ENCODE results near the gene MYCN.

MYCN gene

DNA sequence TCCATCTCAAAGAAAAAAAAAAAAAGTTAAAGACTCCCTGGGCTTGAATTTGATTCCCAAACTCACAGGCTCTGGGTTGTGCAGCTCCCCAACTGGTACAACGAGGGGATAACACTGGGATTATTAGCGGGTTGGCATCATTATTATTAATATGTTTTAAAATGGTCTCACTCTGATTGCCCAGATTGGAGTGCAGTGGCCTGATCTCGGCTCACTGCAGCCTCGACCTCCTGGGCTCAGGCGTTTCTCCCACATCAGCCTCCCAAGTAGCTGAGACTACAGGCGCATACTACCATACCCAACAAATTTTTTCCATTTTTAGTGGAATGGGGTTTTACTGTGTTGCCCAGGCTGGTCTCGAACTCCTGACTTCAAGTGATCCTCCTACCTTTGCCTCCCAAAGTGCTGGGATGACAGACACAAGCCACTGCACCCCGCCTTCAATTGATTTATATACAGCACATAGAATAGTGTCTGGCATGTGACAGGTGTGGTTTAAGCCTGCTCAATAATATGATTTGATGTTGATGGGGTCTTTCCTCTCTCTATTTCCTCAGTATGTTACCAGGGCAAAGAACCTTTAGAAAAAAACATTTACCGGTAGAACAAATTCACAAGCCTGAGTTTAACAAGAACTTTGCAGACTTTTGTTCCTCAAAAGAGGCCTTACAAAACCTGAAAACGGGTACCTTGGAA lies 12.2 kb downstream of the MYCN start:
- no peaks in the 10 kb centered on the region for H3F3A ChIP-seq (ENCODE audit: insufficient read depth, low read length)
- H3K4me1 ChIP-seq (ENCODE audit: insufficient read depth, low read length, severe bottlenecking) = no peaks in the 10 kb centered on the region
- H3K27me3 ChIP-seq (ENCODE audit: insufficient read depth, low read length) = 0 out of 2 replicates have a peak, but pooled peaks cover 4% of the 10 kb centered on the region
- no peaks in the 10 kb centered on the region for H4K20me1 ChIP-seq (ENCODE audit: insufficient read depth, low read length)
- no peaks in the 10 kb centered on the region for H3K36me3 ChIP-seq (ENCODE audit: insufficient read depth, low read length)
- H3K9me3 ChIP-seq (ENCODE audit: low read length) = no peaks in the 10 kb centered on the region
- H3K27ac ChIP-seq (ENCODE audit: low read depth, low read length, poor library complexity, severe bottlenecking) = no peak overlapping the region
- no peaks in the 10 kb centered on the region for H3K9me2 ChIP-seq (ENCODE audit: low read depth, low read length)
- no peak overlapping the region for H3K4me3 ChIP-seq (ENCODE audit: low read depth, low read length, poor library complexity, severe bottlenecking)
- no peaks in the 10 kb centered on the region for H3K79me2 ChIP-seq (ENCODE audit: insufficient read depth, low read length)
- no peak overlapping the region for H3K9ac ChIP-seq (ENCODE audit: low read length)
- TF ChIP-seq, protein P1, sequence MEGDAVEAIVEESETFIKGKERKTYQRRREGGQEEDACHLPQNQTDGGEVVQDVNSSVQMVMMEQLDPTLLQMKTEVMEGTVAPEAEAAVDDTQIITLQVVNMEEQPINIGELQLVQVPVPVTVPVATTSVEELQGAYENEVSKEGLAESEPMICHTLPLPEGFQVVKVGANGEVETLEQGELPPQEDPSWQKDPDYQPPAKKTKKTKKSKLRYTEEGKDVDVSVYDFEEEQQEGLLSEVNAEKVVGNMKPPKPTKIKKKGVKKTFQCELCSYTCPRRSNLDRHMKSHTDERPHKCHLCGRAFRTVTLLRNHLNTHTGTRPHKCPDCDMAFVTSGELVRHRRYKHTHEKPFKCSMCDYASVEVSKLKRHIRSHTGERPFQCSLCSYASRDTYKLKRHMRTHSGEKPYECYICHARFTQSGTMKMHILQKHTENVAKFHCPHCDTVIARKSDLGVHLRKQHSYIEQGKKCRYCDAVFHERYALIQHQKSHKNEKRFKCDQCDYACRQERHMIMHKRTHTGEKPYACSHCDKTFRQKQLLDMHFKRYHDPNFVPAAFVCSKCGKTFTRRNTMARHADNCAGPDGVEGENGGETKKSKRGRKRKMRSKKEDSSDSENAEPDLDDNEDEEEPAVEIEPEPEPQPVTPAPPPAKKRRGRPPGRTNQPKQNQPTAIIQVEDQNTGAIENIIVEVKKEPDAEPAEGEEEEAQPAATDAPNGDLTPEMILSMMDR (IDR thresholded peaks at IDR 0.05; ENCODE audit: low read length) = no peak
- no peak for TF ChIP-seq EZH2 (IDR thresholded peaks at IDR 0.05; ENCODE audit: borderline replicate concordance, low read length)
- H2AFZ ChIP-seq (ENCODE audit: low read length) = no peak overlapping the region
- H3K4me2 ChIP-seq (ENCODE audit: low read length) = no peak overlapping the region

DNA sequence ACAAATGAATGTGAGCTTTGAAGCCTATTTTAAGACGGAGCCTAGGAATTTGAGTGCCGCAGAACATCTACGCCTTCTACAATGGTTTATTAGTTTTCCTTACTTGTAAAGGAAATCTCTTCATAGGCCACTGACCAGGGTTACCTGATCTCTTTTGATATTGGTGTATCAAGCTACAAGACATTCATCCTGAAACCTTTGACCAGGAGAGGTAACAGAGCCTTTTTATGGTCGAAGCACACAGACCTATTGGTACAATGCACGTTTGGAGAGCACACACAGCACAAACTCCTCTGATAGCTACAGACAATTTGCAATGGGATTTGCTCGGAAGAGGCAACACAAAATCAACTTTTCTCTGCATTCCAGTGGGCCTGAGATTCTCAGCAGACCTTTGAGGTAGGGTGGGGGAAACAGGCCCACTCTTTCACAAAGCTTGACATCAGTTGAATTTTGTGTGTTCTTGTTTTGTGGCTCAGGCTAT lies 12.8 kb downstream of the MYCN start:
- H3K27ac ChIP-seq (ENCODE audit: low read depth, low read length, poor library complexity, severe bottlenecking) = no peak overlapping the region
- H2AFZ ChIP-seq (ENCODE audit: low read length) = no peak overlapping the region
- H3K9me2 ChIP-seq (ENCODE audit: low read depth, low read length) = no peaks in the 10 kb centered on the region
- H3F3A ChIP-seq (ENCODE audit: insufficient read depth, low read length) = no peaks in the 10 kb centered on the region
- H3K9me3 ChIP-seq (ENCODE audit: low read length) = no peaks in the 10 kb centered on the region
- no peak overlapping the region for H3K4me3 ChIP-seq (ENCODE audit: low read depth, low read length, poor library complexity, severe bottlenecking)
- no peak overlapping the region for H3K9ac ChIP-seq (ENCODE audit: low read length)
- H3K36me3 ChIP-seq (ENCODE audit: insufficient read depth, low read length) = no peaks in the 10 kb centered on the region
- H4K20me1 ChIP-seq (ENCODE audit: insufficient read depth, low read length) = no peaks in the 10 kb centered on the region
- H3K4me1 ChIP-seq (ENCODE audit: insufficient read depth, low read length, severe bottlenecking) = no peaks in the 10 kb centered on the region
- no peaks in the 10 kb centered on the region for H3K79me2 ChIP-seq (ENCODE audit: insufficient read depth, low read length)
- TF ChIP-seq, protein P1 (IDR thresholded peaks at IDR 0.05; ENCODE audit: low read length) = no peak
- no peak for TF ChIP-seq EZH2 (IDR thresholded peaks at IDR 0.05; ENCODE audit: borderline replicate concordance, low read length)
- H3K4me2 ChIP-seq (ENCODE audit: low read length) = no peak overlapping the region
- H3K27me3 ChIP-seq (ENCODE audit: insufficient read depth, low read length) = 0 out of 2 replicates have a peak, but pooled peaks cover 4% of the 10 kb centered on the region

- no peaks in the 10 kb centered on the region for H3K79me2 ChIP-seq (ENCODE audit: insufficient read depth, low read length)
- no peak overlapping the region for H3K4me3 ChIP-seq (ENCODE audit: low read depth, low read length, poor library complexity, severe bottlenecking)
- H3K9me3 ChIP-seq (ENCODE audit: low read length) = no peaks in the 10 kb centered on the region
- no peak overlapping the region for H3K27ac ChIP-seq (ENCODE audit: low read depth, low read length, poor library complexity, severe bottlenecking)
- H3K36me3 ChIP-seq (ENCODE audit: insufficient read depth, low read length) = no peaks in the 10 kb centered on the region
- H4K20me1 ChIP-seq (ENCODE audit: insufficient read depth, low read length) = no peaks in the 10 kb centered on the region
- H2AFZ ChIP-seq (ENCODE audit: low read length) = no peak overlapping the region
- H3F3A ChIP-seq (ENCODE audit: insufficient read depth, low read length) = no peaks in the 10 kb centered on the region
- no peaks in the 10 kb centered on the region for H3K9me2 ChIP-seq (ENCODE audit: low read depth, low read length)
- H3K4me1 ChIP-seq (ENCODE audit: insufficient read depth, low read length, severe bottlenecking) = no peaks in the 10 kb centered on the region
- H3K4me2 ChIP-seq (ENCODE audit: low read length) = no peak overlapping the region
- TF ChIP-seq, protein P1 (IDR thresholded peaks at IDR 0.05; ENCODE audit: low read length) = no peak
- TF ChIP-seq EZH2 (IDR thresholded peaks at IDR 0.05; ENCODE audit: borderline replicate concordance, low read length) = no peak
- 0 out of 2 replicates have a peak, but pooled peaks cover 4% of the 10 kb centered on the region for H3K27me3 ChIP-seq (ENCODE audit: insufficient read depth, low read length)
- H3K9ac ChIP-seq (ENCODE audit: low read length) = no peak overlapping the region
Measured at GRCh38 chr2:15953891-15954680, 13.7 kb downstream of the MYCN start.

Data from OCI-LY1 (cell line).